ENCODE results near the gene GDF3.
"Not testable (repeated sequence)": the region's sequence is repeated elsewhere in the genome, so short reads cannot be mapped to it uniquely, and the experiment has no call there.

GDF3 gene

GRCh38 chr12:7695566-7696197 is at the start of gene GDF3:
Gene GDF3 (minus strand): TSS chr12:7695775. CDS start chr12:7695728, 47 bp downstream.
- Histone ChIP-seq H3K27ac (ENCODE audit: low read depth, low read length) (no peak within 1 kb of the TSS), H3K4me3 (ENCODE audit: low read length) (no peak within 1 kb of the TSS)

GRCh38 chr12:7732993-7733392 is 37.4 kb upstream of the GDF3 start:
- no peak overlapping the region for H3K4me3 ChIP-seq (ENCODE audit: low read length)
- H3K4me1 ChIP-seq (ENCODE audit: control insufficient read depth, insufficient read depth, low read length): no peaks in the 10 kb centered on the region
- no peak overlapping the region for H3K9ac ChIP-seq (ENCODE audit: low read length)
- H3K27me3 ChIP-seq (ENCODE audit: control insufficient read depth, insufficient read depth, low read length): no peaks in the 10 kb centered on the region
- no peaks in the 10 kb centered on the region for H3K36me3 ChIP-seq (ENCODE audit: control insufficient read depth, insufficient read depth, low read length)
- H3K27ac ChIP-seq (ENCODE audit: low read depth, low read length): no peak overlapping the region

More at GRCh38 chr12:7695566-7696197, at the start of gene GDF3:
- H3K36me3 ChIP-seq (ENCODE audit: control insufficient read depth, insufficient read depth, low read length): no peaks in the 10 kb centered on the region
- no peaks in the 10 kb centered on the region for H3K4me1 ChIP-seq (ENCODE audit: control insufficient read depth, insufficient read depth, low read length)
- no peak within 1 kb of the TSS for H3K9ac ChIP-seq (ENCODE audit: low read length)
- H3K27me3 ChIP-seq (ENCODE audit: control insufficient read depth, insufficient read depth, low read length): no peaks in the 10 kb centered on the region

GRCh38 chr12:7731486-7731885 is 35.9 kb upstream of the GDF3 start:
- Histone ChIP-seq H3K4me1 (ENCODE audit: control insufficient read depth, insufficient read depth, low read length) (no peaks in the 10 kb centered on the region), H3K4me3 (ENCODE audit: low read length) (no peak overlapping the region), H3K36me3 (ENCODE audit: control insufficient read depth, insufficient read depth, low read length) (no peaks in the 10 kb centered on the region), H3K9ac (ENCODE audit: low read length) (no peak overlapping the region), H3K27me3 (ENCODE audit: control insufficient read depth, insufficient read depth, low read length) (no peaks in the 10 kb centered on the region), H3K27ac (ENCODE audit: low read depth, low read length) (no peak overlapping the region)

GRCh38 chr12:7730984-7731383 is 35.4 kb upstream of the GDF3 start:
- H3K27me3 ChIP-seq (ENCODE audit: control insufficient read depth, insufficient read depth, low read length); H3K9ac ChIP-seq (ENCODE audit: low read length); H3K4me1 ChIP-seq (ENCODE audit: control insufficient read depth, insufficient read depth, low read length); H3K4me3 ChIP-seq (ENCODE audit: low read length); H3K27ac ChIP-seq (ENCODE audit: low read depth, low read length); H3K36me3 ChIP-seq (ENCODE audit: control insufficient read depth, insufficient read depth, low read length): not testable (repeated sequence)

- H3K27ac ChIP-seq (ENCODE audit: low read depth, low read length): no peak overlapping the region
- H3K27me3 ChIP-seq (ENCODE audit: control insufficient read depth, insufficient read depth, low read length): no peaks in the 10 kb centered on the region
Observed at GRCh38 chr12:7729746-7730145, 34.2 kb upstream of the GDF3 start.

GRCh38 chr12:7723926-7724325 is 28.4 kb upstream of the GDF3 start:
- Histone ChIP-seq H3K27me3 (ENCODE audit: control insufficient read depth, insufficient read depth, low read length) (no peaks in the 10 kb centered on the region), H3K9ac (ENCODE audit: low read length) (no peak overlapping the region), H3K4me1 (ENCODE audit: control insufficient read depth, insufficient read depth, low read length) (no peaks in the 10 kb centered on the region), H3K27ac (ENCODE audit: low read depth, low read length) (no peak overlapping the region), H3K4me3 (ENCODE audit: low read length) (no peak overlapping the region), H3K36me3 (ENCODE audit: control insufficient read depth, insufficient read depth, low read length) (no peaks in the 10 kb centered on the region)

More at GRCh38 chr12:7729746-7730145, 34.2 kb upstream of the GDF3 start:
- Histone ChIP-seq H3K9ac (ENCODE audit: low read length) (no peak overlapping the region), H3K36me3 (ENCODE audit: control insufficient read depth, insufficient read depth, low read length) (no peaks in the 10 kb centered on the region), H3K4me1 (ENCODE audit: control insufficient read depth, insufficient read depth, low read length) (no peaks in the 10 kb centered on the region), H3K4me3 (ENCODE audit: low read length) (no peak overlapping the region)

GRCh38 chr12:7719946-7720730 is 24.6 kb upstream of the GDF3 start:
- H3K27me3 ChIP-seq (ENCODE audit: control insufficient read depth, insufficient read depth, low read length): no peaks in the 10 kb centered on the region
- no peaks in the 10 kb centered on the region for H3K4me1 ChIP-seq (ENCODE audit: control insufficient read depth, insufficient read depth, low read length)
- no peaks in the 10 kb centered on the region for H3K36me3 ChIP-seq (ENCODE audit: control insufficient read depth, insufficient read depth, low read length)
- H3K9ac ChIP-seq (ENCODE audit: low read length): no peak overlapping the region
- no peak overlapping the region for H3K4me3 ChIP-seq (ENCODE audit: low read length)
- no peak overlapping the region for H3K27ac ChIP-seq (ENCODE audit: low read depth, low read length)

- Histone ChIP-seq H3K27me3 (ENCODE audit: control insufficient read depth, insufficient read depth, low read length) (no peaks in the 10 kb centered on the region), H3K27ac (ENCODE audit: low read depth, low read length) (no peak overlapping the region), H3K4me1 (ENCODE audit: control insufficient read depth, insufficient read depth, low read length) (no peaks in the 10 kb centered on the region), H3K9ac (ENCODE audit: low read length) (no peak overlapping the region), H3K36me3 (ENCODE audit: control insufficient read depth, insufficient read depth, low read length) (no peaks in the 10 kb centered on the region), H3K4me3 (ENCODE audit: low read length) (no peak overlapping the region)
Observed at GRCh38 chr12:7716381-7716780, 20.8 kb upstream of the GDF3 start.

GRCh38 chr12:7712841-7713442 is 17.4 kb upstream of the GDF3 start:
- H3K36me3 ChIP-seq (ENCODE audit: control insufficient read depth, insufficient read depth, low read length): no peaks in the 10 kb centered on the region
- H3K4me1 ChIP-seq (ENCODE audit: control insufficient read depth, insufficient read depth, low read length): no peaks in the 10 kb centered on the region
- no peak overlapping the region for H3K9ac ChIP-seq (ENCODE audit: low read length)
- no peak overlapping the region for H3K27ac ChIP-seq (ENCODE audit: low read depth, low read length)
- no peak overlapping the region for H3K4me3 ChIP-seq (ENCODE audit: low read length)
- no peaks in the 10 kb centered on the region for H3K27me3 ChIP-seq (ENCODE audit: control insufficient read depth, insufficient read depth, low read length)

GRCh38 chr12:7711133-7711532 is 15.6 kb upstream of the GDF3 start, which contains the start of gene DPPA3:
Gene DPPA3 (plus strand): TSS chr12:7711433. CDS start chr12:7711571, 138 bp downstream.
- H3K27ac ChIP-seq (ENCODE audit: low read depth, low read length): no peak within 1 kb of the TSS
- no peak within 1 kb of the TSS for H3K4me3 ChIP-seq (ENCODE audit: low read length)
- no peak within 1 kb of the TSS for H3K9ac ChIP-seq (ENCODE audit: low read length)
- H3K4me1 ChIP-seq (ENCODE audit: control insufficient read depth, insufficient read depth, low read length): no peaks in the 10 kb centered on the region
- H3K27me3 ChIP-seq (ENCODE audit: control insufficient read depth, insufficient read depth, low read length): no peaks in the 10 kb centered on the region
- no peaks in the 10 kb centered on the region for H3K36me3 ChIP-seq (ENCODE audit: control insufficient read depth, insufficient read depth, low read length)

- Histone ChIP-seq H3K9ac (ENCODE audit: low read length) (no peak overlapping the region), H3K36me3 (ENCODE audit: control insufficient read depth, insufficient read depth, low read length) (no peaks in the 10 kb centered on the region), H3K4me1 (ENCODE audit: control insufficient read depth, insufficient read depth, low read length) (no peaks in the 10 kb centered on the region), H3K27ac (ENCODE audit: low read depth, low read length) (no peak overlapping the region), H3K4me3 (ENCODE audit: low read length) (no peak overlapping the region), H3K27me3 (ENCODE audit: control insufficient read depth, insufficient read depth, low read length) (no peaks in the 10 kb centered on the region)
Observed at GRCh38 chr12:7709969-7710675, 14.5 kb upstream of the GDF3 start.

- H3K27me3 ChIP-seq (ENCODE audit: control insufficient read depth, insufficient read depth, low read length): no peaks in the 10 kb centered on the region
- H3K36me3 ChIP-seq (ENCODE audit: control insufficient read depth, insufficient read depth, low read length): no peaks in the 10 kb centered on the region
- no peaks in the 10 kb centered on the region for H3K4me1 ChIP-seq (ENCODE audit: control insufficient read depth, insufficient read depth, low read length)
- H3K4me3 ChIP-seq (ENCODE audit: low read length): no peak overlapping the region
- no peak overlapping the region for H3K9ac ChIP-seq (ENCODE audit: low read length)
- no peak overlapping the region for H3K27ac ChIP-seq (ENCODE audit: low read depth, low read length)
Observed at GRCh38 chr12:7705846-7706245, 10.3 kb upstream of the GDF3 start.
